ENCODE data around the gene DIABLO.
"Not testable (repeated sequence)": the region's sequence is repeated elsewhere in the genome, so short reads cannot be mapped to it uniquely, and the experiment has no call there.

DIABLO gene

GRCh38 chr12:122208073-122208820 is 17.6 kb downstream of the DIABLO start:
- DNase-seq = no peak

GRCh38 chr12:122207391-122207790 is 18.5 kb downstream of the DIABLO start:
- no peak for DNase-seq

GRCh38 chr12:122206976-122207375 is 18.9 kb downstream of the DIABLO start:
- no peak for DNase-seq

- no peak for DNase-seq
These were observed 19.6 kb downstream of the DIABLO start for GRCh38 chr12:122206111-122206881.

- DNase-seq = no peak
These were observed 20.6 kb downstream of the DIABLO start for GRCh38 chr12:122205053-122205925.

GRCh38 chr12:122204167-122205052 is 21.4 kb downstream of the DIABLO start:
- DNase-seq = no peak

GRCh38 chr12:122203301-122204166 is 22.3 kb downstream of the DIABLO start, which contains the start of gene B3GNT4:
Gene B3GNT4, plus strand, starts transcription at chr12:122203709. Its CDS starts 910 bp downstream, at chr12:122204619.
- DNase-seq = peak; percentile 62

GRCh38 chr12:122202811-122203210 is 23.0 kb downstream of the DIABLO start:
- DNase-seq = not testable (repeated sequence)

GRCh38 chr12:122202017-122202416 is 23.8 kb downstream of the DIABLO start:
- DNase-seq = no peak

- DNase-seq = no peak
These were observed 24.5 kb downstream of the DIABLO start for GRCh38 chr12:122201381-122201780.

- DNase-seq = no peak
These were observed 25.2 kb downstream of the DIABLO start for GRCh38 chr12:122200541-122201175.

GRCh38 chr12:122199484-122200355 is 26.1 kb downstream of the DIABLO start:
- DNase-seq = no peak

GRCh38 chr12:122197612-122197966 is 28.3 kb downstream of the DIABLO start:
- DNase-seq = no peak

- no peak for DNase-seq
These were observed 30.4 kb downstream of the DIABLO start for GRCh38 chr12:122195405-122195804.

- no peak for DNase-seq
These were observed 31.0 kb downstream of the DIABLO start for GRCh38 chr12:122194804-122195203.

GRCh38 chr12:122192441-122192840 is 33.4 kb downstream of the DIABLO start:
- no peak for DNase-seq

GRCh38 chr12:122190842-122191668 is 34.8 kb downstream of the DIABLO start:
- DNase-seq = peak; percentile 82

- no peak for DNase-seq
These were observed 36.0 kb downstream of the DIABLO start for GRCh38 chr12:122189626-122190475.

Data from activated CD4-positive, alpha-beta T cell treated with anti-CD3 and anti-CD28 coated beads, Interleukin-10, Interleukin-2, amounts not matched to agents 100 ng/mL and 50 ng/mL, durations not matched to agents 16 hours and 8 hours (primary cell).